ENCODE results near the gene CRYBG3. TPM values are rescaled to one million over a fixed set of nuclear protein-coding genes. Genes with fewer than 3 reads are reported as not detected.

The CRYBG3 gene
- polyA plus RNA-seq, 1 donor (not counting 4 experiments of a cell fraction or from before 2014, with no cell fraction given), result 6.9 TPM

DNA sequence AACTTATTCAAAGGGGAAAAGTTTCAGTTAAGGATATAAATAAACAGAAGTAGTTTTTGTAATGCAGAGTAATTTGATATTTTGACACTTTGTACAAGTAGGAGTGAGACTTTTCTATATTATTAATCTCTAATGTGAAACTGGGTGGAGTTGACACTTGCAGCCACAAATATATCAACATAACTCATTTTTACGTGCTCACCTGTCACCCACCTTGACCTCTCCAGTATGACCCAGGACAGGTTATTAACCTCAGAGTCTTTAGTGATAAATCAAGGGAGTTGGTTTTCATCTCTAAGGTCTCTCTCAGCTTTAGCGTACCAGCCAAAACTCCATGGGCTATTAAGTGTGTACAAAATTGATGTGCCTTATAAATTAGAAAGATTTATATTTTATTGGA is 7.4 kb downstream of the CRYBG3 start:
- no peak for FAIRE-seq
- H3K79me2 ChIP-seq (ENCODE audit: control insufficient read depth, insufficient read depth, low read length), result peaks cover 13% of the 10 kb centered on the region

DNA sequence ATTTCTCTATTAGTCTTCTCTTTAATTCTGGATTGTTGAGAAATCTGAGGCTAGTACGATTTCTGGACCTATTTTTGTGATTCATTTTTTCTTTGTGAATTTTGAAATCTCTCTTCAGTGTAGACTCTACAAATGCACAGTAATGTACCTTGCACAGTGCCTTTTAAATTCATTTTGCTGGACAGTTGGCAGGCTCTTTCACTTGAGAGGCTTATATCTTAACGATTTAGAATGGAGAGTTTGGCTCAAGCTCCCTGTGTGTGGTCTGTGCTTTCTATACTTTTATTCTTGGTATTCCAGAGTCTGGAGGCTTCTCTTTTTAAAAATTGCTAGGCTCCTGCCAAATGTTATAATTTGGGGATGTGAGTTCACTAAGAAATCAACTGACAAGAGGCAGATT is 8.8 kb downstream of the CRYBG3 start:
- Histone ChIP-seq H3K4me2 (ENCODE audit: control insufficient read depth, extremely low read depth, insufficient read depth, low read depth, low read length) (no peak overlapping the region), H3K36me3 (ENCODE audit: control insufficient read depth in 2 of 2, extremely low read depth in 1 of 2, insufficient read depth in 2 of 2, low read length in 2 of 2) (no peaks in the 10 kb centered on the region), H3K9me3 (ENCODE audit: control insufficient read depth, low read depth, low read length) (no peaks in the 10 kb centered on the region), H2AFZ (ENCODE audit: control insufficient read depth, low read length) (no peak overlapping the region), H3K27ac (ENCODE audit: control insufficient read depth, insufficient read depth, low read length) (no peak overlapping the region), H3K79me2 (ENCODE audit: control insufficient read depth, insufficient read depth, low read length) (peaks cover 6% of the 10 kb centered on the region), H3K9ac (ENCODE audit: control insufficient read depth, extremely low read depth, insufficient read depth, low read length) (no peak overlapping the region), H3K4me3 (ENCODE audit: control insufficient read depth in 2 of 3, extremely low read depth in 1 of 3, insufficient read depth in 2 of 3, low read depth in 1 of 3, low read length in 3 of 3) (no peak overlapping the region), H4K20me1 (ENCODE audit: control insufficient read depth, extremely low read depth, insufficient read depth, low read length) (no peaks in the 10 kb centered on the region), H3K27me3 (ENCODE audit: control insufficient read depth, extremely low read depth, insufficient read depth, low read length) (no peaks in the 10 kb centered on the region), H3K4me1 (ENCODE audit: control insufficient read depth, extremely low read depth, insufficient read depth, low read length) (peaks cover 2% of the 10 kb centered on the region), H3K9me1 (ENCODE audit: control insufficient read depth, extremely low read depth, insufficient read depth, low read length) (no peaks in the 10 kb centered on the region)
- DNase-seq (ENCODE audit: low read depth, low spot score), result no peak
- no peak for TF ChIP-seq EZH2 (IDR thresholded peaks at IDR 0.05; ENCODE audit: low read length)
- TF ChIP-seq, protein P1, sequence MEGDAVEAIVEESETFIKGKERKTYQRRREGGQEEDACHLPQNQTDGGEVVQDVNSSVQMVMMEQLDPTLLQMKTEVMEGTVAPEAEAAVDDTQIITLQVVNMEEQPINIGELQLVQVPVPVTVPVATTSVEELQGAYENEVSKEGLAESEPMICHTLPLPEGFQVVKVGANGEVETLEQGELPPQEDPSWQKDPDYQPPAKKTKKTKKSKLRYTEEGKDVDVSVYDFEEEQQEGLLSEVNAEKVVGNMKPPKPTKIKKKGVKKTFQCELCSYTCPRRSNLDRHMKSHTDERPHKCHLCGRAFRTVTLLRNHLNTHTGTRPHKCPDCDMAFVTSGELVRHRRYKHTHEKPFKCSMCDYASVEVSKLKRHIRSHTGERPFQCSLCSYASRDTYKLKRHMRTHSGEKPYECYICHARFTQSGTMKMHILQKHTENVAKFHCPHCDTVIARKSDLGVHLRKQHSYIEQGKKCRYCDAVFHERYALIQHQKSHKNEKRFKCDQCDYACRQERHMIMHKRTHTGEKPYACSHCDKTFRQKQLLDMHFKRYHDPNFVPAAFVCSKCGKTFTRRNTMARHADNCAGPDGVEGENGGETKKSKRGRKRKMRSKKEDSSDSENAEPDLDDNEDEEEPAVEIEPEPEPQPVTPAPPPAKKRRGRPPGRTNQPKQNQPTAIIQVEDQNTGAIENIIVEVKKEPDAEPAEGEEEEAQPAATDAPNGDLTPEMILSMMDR (optimal IDR thresholded peaks at IDR 0.05 in 1 of 3, IDR thresholded peaks at IDR 0.05 in 1 of 3, conservative IDR thresholded peaks at IDR 0.05 in 1 of 3; ENCODE audit: extremely low read depth in 1 of 3, insufficient read depth in 2 of 3, low read length in 3 of 3), result no peak
- no peak for FAIRE-seq
- dilution Hi-C loops (cut with MboI; ENCODE audit: extremely low pct_ligation_motif_present, low sequenced_read_pairs), result no loop called here

More for the DNA sequence above, 7.4 kb downstream of the CRYBG3 start:
- Histone ChIP-seq H3K27ac (ENCODE audit: control insufficient read depth, insufficient read depth, low read length) (no peak overlapping the region), H3K9me1 (ENCODE audit: control insufficient read depth, extremely low read depth, insufficient read depth, low read length) (no peaks in the 10 kb centered on the region), H3K27me3 (ENCODE audit: control insufficient read depth, extremely low read depth, insufficient read depth, low read length) (no peaks in the 10 kb centered on the region), H4K20me1 (ENCODE audit: control insufficient read depth, extremely low read depth, insufficient read depth, low read length) (no peaks in the 10 kb centered on the region), H3K4me2 (ENCODE audit: control insufficient read depth, extremely low read depth, insufficient read depth, low read depth, low read length) (no peak overlapping the region), H3K36me3 (ENCODE audit: control insufficient read depth in 2 of 2, extremely low read depth in 1 of 2, insufficient read depth in 2 of 2, low read length in 2 of 2) (no peaks in the 10 kb centered on the region), H3K9me3 (ENCODE audit: control insufficient read depth, low read depth, low read length) (no peaks in the 10 kb centered on the region), H3K4me3 (ENCODE audit: control insufficient read depth in 2 of 3, extremely low read depth in 1 of 3, insufficient read depth in 2 of 3, low read depth in 1 of 3, low read length in 3 of 3) (no peak overlapping the region), H3K9ac (ENCODE audit: control insufficient read depth, extremely low read depth, insufficient read depth, low read length) (no peak overlapping the region), H2AFZ (ENCODE audit: control insufficient read depth, low read length) (no peak overlapping the region), H3K4me1 (ENCODE audit: control insufficient read depth, extremely low read depth, insufficient read depth, low read length) (peaks cover 7% of the 10 kb centered on the region)
- no peak for TF ChIP-seq EZH2 (IDR thresholded peaks at IDR 0.05; ENCODE audit: low read length)
- TF ChIP-seq, protein P1 (optimal IDR thresholded peaks at IDR 0.05 in 1 of 3, IDR thresholded peaks at IDR 0.05 in 1 of 3, conservative IDR thresholded peaks at IDR 0.05 in 1 of 3; ENCODE audit: extremely low read depth in 1 of 3, insufficient read depth in 2 of 3, low read length in 3 of 3), result no peak
- no peak for DNase-seq (ENCODE audit: low read depth, low spot score)
- dilution Hi-C loops (cut with MboI; ENCODE audit: extremely low pct_ligation_motif_present, low sequenced_read_pairs), result no loop called here
